HAP-1 (cell line): Measurements from ENCODE around the gene ATF6B.

Source experiments
- DNase-seq, 2 experiments: peaks; one replicate each; pipeline ENCODE4 v3.0.0-alpha.2; 2016 to 2020; ENCODE audit warnings: low spot score in 2 of 2
- H3K27me3 ChIP-seq: fragments of 250-450 bp; sonication (Bioruptor Pico); 2 replicates; pipeline ENCODE4 v1.5.1; 2020; ENCODE audit warnings: low read depth, mild to moderate bottlenecking, moderate library complexity
- H3K36me3 ChIP-seq: fragments of 250-450 bp; sonication (Bioruptor Pico); replicated peaks from 2 replicates; pipeline ENCODE4 v1.5.1; 2020; ENCODE audit warnings: mild to moderate bottlenecking
- H3K4me1 ChIP-seq: fragments of 250-450 bp; sonication (Bioruptor Pico); 2 replicates; pipeline ENCODE4 v1.5.1; 2020; ENCODE audit warnings: mild to moderate bottlenecking
- H3K4me3 ChIP-seq: fragments of 250-450 bp; sonication (Bioruptor Pico); 2 replicates; pipeline ENCODE4 v1.5.1; 2020; ENCODE audit warnings: mild to moderate bottlenecking, moderate library complexity
- H3K9me3 ChIP-seq: fragments of 250-450 bp; sonication (Bioruptor Pico); 2 replicates; pipeline ENCODE4 v1.5.1; 2020; ENCODE audit warnings: mild to moderate bottlenecking, moderate library complexity
- in situ Hi-C: fragments of 300-500 bp; cut with MboI; formaldehyde crosslinking; loops from 3 replicates; pipeline ENCODE4 v1.14.3; 2020; ENCODE audit warnings: low sequenced_read_pairs, inconsistent platforms, mixed read lengths

Gene ATF6B

DNA sequence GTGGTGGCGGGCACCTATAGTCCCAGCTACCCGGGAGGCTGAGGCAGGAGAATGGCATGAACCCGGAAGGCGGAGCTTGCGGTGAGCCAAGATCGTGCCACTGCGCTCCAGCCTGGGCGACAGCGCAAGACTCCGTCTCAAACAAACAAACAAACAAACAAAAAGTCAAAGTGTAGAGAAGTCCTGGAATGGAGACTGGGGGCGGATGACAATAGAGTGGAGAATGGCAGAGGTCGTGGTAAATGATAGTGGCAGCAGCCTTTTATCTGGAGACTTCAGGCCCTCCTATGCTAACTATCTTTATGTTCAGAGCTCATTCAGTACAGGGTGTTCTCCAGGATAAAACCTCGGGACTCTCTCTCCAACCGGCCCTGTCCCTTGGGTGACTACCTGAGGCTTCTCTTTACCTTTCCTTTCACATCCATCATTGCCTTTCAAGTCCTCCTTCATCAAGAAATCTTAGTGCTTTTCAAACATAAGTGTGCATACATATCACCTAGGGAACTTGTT is 3.4 kb upstream of the ATF6B start:
- H3K4me1 ChIP-seq = peaks cover 17% of the 10 kb centered on the region
- DNase-seq = no peak
- peaks cover 3% of the 10 kb centered on the region; the same call in 1 of the 2 replicates for H3K36me3 ChIP-seq
- H3K4me3 ChIP-seq = no peak overlapping the region
- in situ Hi-C loops = no loop called here
- H3K27me3 ChIP-seq = 0 out of 2 replicates have a peak, but pooled peaks cover 4% of the 10 kb centered on the region
- H3K9me3 ChIP-seq = no peaks in the 10 kb centered on the region

DNA sequence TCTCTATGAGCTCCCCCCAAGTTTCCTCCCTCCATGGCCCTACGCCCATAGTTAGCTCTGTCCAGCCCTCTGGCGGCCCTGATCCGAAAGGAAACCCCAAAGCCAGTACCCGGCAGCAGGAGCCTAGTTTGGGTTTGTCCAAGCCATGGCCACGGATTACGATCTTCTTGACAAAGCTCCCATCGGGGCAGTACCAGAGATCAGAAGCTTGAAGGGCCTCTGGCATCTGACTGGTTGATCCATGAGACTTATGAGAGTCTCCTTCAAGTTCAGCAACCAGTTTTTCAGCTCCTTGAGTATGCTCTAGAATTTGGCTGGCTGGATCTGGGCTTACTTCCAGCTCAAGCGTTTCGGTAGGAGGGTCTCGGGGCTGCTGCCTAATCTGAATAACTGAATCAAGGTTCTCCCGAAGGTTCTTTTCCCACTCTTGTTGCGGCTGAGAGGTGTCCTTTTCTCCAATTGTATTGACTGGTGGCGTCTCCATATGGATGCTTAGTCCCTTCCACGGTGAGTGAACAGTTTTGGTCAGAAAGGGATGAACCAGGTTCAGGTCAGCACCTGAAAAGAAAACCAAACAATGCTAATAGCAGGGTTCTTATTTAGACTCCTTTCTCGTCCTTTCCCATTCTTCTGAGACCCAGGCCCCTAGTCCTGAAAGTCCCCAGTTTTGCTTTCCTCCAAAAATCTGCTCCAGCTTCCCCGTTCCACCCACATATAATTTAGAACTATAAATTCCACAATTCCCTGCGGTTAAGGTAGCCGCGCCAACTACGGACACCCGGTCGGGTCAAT is 1.4 kb upstream of the ATF6B start:
- peaks cover 10% of the 10 kb centered on the region for H3K36me3 ChIP-seq
- H3K4me3 ChIP-seq = peak overlapping the region; percentile 59
- no peaks in the 10 kb centered on the region for H3K9me3 ChIP-seq
- in situ Hi-C loops = no loop called here
- DNase-seq = no peak
- no peaks in the 10 kb centered on the region for H3K27me3 ChIP-seq
- peaks cover 17% of the 10 kb centered on the region for H3K4me1 ChIP-seq

DNA sequence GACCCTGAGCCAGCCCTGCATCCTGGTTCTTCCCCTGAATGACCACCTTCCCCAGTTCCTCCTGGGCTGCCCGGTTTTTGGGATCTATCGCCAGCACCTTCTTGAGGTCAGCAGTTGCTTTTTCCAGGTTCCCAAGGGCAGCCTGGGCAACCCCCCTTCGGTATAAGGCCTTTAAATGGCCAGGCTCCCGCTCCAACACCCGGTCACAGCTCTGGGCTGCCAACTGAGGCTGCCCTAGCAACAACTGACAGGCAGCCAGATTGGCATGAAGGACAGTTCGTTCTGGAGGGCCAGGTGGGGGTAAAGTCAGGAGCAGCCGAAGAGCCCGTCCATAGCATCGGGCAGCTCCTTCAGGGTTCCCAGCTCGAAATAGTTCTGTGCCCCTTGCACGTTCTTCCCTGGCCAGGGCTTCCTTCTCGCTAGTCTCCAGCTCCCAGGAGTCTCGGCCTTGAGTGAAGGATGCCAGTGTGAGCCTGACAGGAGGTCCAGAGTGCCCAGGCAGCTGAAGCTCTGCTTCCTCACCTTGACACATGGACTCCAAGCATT is 778 bp upstream of the ATF6B start:
- Histone ChIP-seq H3K9me3 (no peaks in the 10 kb centered on the region), H3K36me3 (peaks cover 16% of the 10 kb centered on the region), H3K4me3 (peak overlapping the region; percentile 98; the same call in 1 of the 2 replicates), H3K27me3 (no peaks in the 10 kb centered on the region), H3K4me1 (peaks cover 17% of the 10 kb centered on the region)
- no peak for DNase-seq
- in situ Hi-C loops = no loop called here

DNA sequence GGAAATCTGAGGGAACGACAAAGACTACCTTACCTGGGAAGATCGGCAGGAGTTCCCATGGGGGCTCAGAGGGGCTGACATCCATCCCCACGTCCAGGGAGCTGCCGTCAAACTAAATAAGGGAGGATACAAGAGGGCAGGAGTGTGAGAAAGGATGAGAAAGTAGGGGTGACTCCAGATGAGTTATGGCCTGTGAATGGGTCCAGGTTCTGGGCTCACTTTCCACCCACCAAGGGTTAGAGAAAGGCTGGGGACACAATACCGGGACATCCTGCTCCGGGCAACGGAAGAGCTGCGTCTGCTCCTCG is 683 bp downstream of the ATF6B start:
- no peaks in the 10 kb centered on the region for H3K27me3 ChIP-seq
- H3K36me3 ChIP-seq = peaks cover 17% of the 10 kb centered on the region
- peaks cover 17% of the 10 kb centered on the region for H3K4me1 ChIP-seq
- no peak for DNase-seq
- H3K9me3 ChIP-seq = no peaks in the 10 kb centered on the region
- in situ Hi-C loops = no loop called here
- peak overlapping the region; percentile 98 for H3K4me3 ChIP-seq

DNA sequence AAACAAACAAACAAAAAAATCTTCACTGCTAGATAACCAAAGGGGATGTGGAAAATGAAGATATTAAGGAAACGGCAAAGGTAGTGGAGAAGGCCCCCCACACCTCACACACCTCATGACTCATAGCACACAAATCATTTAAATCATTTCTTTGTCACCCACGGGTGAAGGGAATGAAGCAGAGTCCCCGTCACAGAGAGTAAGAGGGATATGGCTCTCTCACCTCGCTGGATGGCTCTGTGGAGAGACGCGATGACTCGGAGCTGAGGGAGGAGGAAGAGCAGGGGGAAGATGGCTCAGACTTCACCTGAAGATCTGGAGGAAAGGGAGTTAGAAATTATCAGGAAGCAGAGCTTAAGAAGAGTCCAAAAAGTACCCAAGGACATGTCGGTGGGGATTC is 1.2 kb downstream of the ATF6B start:
- Histone ChIP-seq H3K4me1 (peaks cover 17% of the 10 kb centered on the region), H3K36me3 (peaks cover 20% of the 10 kb centered on the region), H3K27me3 (no peaks in the 10 kb centered on the region), H3K4me3 (peak overlapping the region; percentile 98), H3K9me3 (no peaks in the 10 kb centered on the region)
- DNase-seq = no peak
- in situ Hi-C loops = no loop called here

DNA sequence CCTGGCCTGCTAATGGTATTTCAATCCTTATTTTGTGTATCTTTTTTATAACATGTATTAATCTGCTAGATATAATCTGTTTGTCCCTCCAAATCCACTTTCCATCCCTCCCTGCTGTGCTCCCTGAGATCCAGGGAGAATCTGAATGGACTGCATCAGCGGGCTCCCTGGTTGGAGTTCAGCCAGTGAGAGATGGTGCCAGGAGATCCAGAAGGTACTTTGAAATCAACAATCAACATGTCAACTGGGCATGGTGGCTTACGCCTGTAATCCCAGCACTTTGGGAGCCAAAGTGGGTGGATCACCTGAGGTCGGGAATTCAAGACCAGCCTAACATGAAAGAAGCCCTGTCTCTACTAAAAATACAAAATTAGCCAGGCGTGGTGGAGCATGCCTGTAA is 4.4 kb downstream of the ATF6B start:
- Histone ChIP-seq H3K36me3 (peaks cover 38% of the 10 kb centered on the region), H3K27me3 (no peaks in the 10 kb centered on the region), H3K9me3 (no peaks in the 10 kb centered on the region), H3K4me3 (no peak overlapping the region), H3K4me1 (peaks cover 7% of the 10 kb centered on the region)
- in situ Hi-C loops = no loop called here
- no peak for DNase-seq

DNA sequence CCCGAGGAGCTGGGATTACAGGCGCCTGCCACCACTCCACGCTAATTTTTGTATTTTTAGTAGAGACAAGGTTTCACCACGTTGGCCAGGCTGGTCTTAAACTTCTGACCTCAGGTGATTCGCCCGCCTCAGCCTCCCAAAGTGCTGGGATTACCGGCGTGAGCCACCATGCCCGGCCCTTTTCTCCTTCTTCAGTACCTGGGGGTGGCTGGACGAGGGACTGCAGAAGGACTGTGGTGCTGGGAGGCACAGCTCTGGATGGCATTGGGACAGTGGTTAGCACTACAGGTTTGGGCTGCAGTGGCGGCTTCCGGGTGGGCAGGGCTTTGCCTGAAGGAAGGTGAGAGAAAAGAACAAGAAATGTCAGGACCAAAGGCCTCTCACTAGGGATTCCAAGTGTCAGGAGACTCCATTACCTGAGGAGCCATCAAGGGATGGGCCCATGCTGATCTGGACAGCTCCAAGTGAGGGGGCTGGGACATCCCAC is 7.4 kb downstream of the ATF6B start:
- Histone ChIP-seq H3K4me1 (no peaks in the 10 kb centered on the region), H3K36me3 (peaks cover 55% of the 10 kb centered on the region), H3K9me3 (no peaks in the 10 kb centered on the region), H3K4me3 (no peak overlapping the region), H3K27me3 (no peaks in the 10 kb centered on the region)
- no peak for DNase-seq
- in situ Hi-C loops = no loop called here

DNA sequence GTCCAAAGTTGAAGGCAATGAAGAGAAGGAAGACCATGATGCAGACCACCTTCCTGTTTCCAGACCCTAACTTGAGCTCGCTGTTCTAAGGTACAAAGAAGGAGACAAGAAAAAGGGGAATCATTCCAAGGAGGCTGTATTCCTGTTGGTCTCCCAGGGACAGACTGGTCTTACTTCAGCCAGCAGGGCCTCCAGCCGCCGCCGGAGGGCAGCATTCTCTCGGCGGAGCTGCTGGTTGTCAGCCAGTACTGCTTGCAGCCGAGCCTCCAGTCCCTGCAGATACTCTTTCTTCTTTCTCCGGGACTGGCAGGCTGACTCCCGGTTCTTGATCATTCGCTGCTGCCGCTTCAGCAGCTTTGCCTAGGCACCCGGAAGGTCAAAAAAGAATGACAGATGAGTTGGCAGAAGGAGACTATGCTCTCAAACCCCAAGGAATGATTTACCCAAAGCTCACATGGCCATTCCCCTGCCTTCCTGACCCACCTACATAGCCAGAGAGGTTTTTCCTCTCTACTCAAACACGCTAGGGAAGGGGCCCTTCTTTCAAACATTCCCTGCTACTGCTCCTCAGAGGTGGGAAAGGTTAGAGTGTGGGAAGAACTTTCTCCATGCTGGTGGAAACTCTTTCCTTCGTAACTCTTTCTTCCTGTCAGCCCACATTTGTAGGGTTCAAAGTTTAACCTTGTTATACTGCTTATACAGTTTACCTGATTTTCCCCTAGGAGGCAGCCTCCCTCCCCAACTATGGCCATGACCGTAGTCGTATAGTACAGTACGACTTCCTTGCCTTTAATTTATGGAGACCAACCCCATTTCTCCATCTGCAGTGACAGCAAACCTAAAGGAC is 9.0 kb downstream of the ATF6B start:
- H3K27me3 ChIP-seq = no peaks in the 10 kb centered on the region
- no peaks in the 10 kb centered on the region for H3K9me3 ChIP-seq
- H3K4me1 ChIP-seq = no peaks in the 10 kb centered on the region
- H3K36me3 ChIP-seq = peaks cover 48% of the 10 kb centered on the region
- no peak overlapping the region for H3K4me3 ChIP-seq
- DNase-seq = peak; percentile 70 to 85
- in situ Hi-C loops = no loop called here

DNA sequence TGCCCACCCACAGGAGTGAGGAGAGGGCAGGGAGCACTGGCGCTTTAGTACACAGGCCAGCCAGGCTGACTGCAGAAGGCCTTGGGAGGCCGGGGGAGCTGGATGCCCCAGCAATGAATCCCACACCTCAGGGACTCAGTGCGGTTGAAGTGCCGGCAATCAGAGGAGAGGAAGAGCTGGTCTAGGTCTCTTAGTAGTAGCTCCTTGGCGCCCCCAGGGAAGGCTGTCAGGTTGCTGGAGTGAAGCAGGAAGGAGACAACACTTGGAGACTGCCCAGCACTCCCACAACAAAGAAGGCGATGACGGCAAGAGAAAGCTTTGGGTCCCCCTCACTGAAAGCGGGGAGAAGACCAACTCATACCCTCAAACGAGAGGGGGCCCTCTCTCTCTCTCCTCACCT is 10.6 kb downstream of the ATF6B start:
- Histone ChIP-seq H3K36me3 (peaks cover 46% of the 10 kb centered on the region), H3K27me3 (no peaks in the 10 kb centered on the region), H3K4me1 (no peaks in the 10 kb centered on the region), H3K4me3 (no peak overlapping the region), H3K9me3 (no peaks in the 10 kb centered on the region)
- DNase-seq = no peak
- in situ Hi-C loops = no loop called here

DNA sequence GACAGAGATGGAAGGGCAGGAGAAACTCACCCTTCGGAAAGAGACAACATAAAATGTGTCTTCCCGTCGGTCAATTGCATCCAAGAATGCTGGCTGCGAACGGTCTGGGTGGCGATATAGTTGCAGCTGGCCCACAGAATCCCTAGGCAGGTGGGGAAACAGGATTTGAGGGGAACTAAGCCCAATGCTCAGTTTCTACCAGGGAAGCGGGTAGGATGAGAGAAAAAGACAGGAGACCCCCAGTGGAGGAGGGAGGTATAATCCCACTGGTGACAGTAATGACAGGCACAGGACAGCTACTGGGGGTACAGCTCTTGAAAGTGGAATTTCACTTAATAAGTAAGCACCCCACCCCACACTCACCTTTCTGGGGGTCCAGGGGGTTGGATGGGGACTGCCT is 11.4 kb downstream of the ATF6B start:
- Histone ChIP-seq H3K27me3 (no peaks in the 10 kb centered on the region), H3K9me3 (no peaks in the 10 kb centered on the region), H3K36me3 (peaks cover 42% of the 10 kb centered on the region), H3K4me1 (no peaks in the 10 kb centered on the region), H3K4me3 (no peak overlapping the region)
- DNase-seq = peak in 1 of 2 experiments; percentile 53
- in situ Hi-C loops = no loop called here

DNA sequence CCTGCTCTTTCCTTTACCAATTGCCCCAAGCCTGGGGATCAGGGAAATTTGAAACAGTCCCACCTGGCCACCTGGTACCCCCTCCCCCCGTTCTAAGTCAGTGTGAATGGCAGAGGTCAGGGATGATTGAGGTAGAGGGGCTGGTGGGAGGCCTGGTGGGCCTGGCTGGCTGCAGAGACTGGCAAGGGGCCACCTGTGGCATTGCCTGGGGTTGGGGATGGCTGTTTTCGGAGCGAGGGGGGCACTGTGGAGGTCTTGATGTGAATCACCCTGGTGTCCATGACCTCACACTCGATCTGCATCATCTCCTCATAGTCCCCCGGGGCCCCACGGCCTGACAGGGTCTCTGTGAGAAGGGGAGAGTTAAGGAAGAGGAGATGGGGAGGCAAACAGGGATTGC is 12.4 kb downstream of the ATF6B start:
- H3K9me3 ChIP-seq = no peaks in the 10 kb centered on the region
- H3K36me3 ChIP-seq = peaks cover 31% of the 10 kb centered on the region
- H3K4me1 ChIP-seq = no peaks in the 10 kb centered on the region
- no peak for DNase-seq
- H3K4me3 ChIP-seq = no peak overlapping the region
- in situ Hi-C loops = no loop called here
- no peaks in the 10 kb centered on the region for H3K27me3 ChIP-seq

DNA sequence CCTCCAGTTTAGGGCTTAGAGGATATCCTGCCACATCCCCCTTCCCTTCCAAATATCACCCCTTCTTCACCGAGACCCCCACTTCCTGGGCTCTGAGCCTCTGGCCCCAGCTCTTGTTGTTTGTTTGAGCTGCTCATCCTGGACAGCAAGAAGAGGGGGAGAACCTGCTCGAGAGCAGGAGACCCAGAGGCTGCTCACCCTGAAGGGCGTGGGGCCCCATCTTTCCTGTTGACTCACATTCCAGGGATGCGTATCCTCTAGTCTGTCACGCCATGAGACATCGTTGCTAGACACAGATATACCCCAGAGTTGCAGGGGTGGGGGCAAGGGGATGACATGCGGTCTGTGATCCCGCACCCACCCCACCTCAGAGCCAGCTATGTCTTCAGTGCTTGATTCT is 13.2 kb downstream of the ATF6B start:
- in situ Hi-C loops = no loop called here
- no peaks in the 10 kb centered on the region for H3K4me1 ChIP-seq

DNA sequence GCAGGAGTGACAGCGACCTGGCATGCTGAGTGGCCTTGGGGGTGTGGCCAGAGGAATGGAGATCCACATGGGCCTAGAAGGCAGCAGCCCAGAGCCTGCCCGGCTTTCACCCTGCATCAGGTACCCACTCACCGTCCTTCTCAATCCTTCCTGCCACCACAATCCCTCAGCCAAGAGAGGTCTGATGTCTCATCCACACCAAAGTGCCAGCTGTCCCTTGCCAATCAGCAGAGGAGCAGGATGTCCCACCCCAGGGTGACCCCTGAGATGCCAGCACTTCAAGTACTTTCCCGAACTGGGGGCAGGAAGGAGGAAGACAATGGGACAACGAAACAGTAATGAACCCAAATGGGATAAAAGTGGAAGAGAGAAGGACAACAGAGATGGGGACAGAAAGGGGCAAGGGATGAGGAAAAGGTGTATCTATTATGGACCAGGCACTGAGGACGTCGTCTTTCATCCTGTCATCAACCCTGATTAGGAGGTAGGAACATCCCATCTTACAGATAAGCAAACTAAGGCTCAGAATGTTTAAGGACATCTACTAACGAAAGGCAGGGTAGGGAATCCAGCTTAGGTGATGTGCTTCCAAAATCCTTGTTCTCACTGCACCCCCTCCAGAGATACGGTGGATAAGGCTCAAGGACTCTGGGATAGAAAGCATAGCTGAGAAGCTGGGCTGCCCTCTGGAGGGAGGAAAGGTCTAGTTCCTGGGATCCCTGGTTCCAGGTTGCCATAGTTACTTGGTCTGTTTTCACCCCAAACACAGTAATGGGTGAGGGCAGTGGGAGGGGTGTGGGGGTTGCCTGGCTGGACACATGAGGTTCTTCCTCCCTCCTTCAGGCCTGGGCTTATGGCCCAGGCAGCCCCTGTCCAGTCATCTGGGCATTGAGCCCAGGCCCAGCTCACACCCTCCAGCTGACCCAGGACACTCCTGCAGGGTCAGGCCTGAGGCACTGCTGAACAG is 14.4 kb downstream of the ATF6B start:
- Histone ChIP-seq H3K4me3 (no peak overlapping the region), H3K36me3 (peaks cover 25% of the 10 kb centered on the region), H3K27me3 (peaks cover 10% of the 10 kb centered on the region), H3K9me3 (no peaks in the 10 kb centered on the region), H3K4me1 (no peaks in the 10 kb centered on the region)
- peak in 1 of 2 experiments; percentile 50 for DNase-seq
- in situ Hi-C loops = no loop called here

More for the DNA sequence above, 13.2 kb downstream of the ATF6B start:
- Histone ChIP-seq H3K27me3 (peaks cover 4% of the 10 kb centered on the region; the same call in 1 of the 2 replicates), H3K36me3 (peaks cover 29% of the 10 kb centered on the region), H3K9me3 (no peaks in the 10 kb centered on the region), H3K4me3 (no peak overlapping the region)
- DNase-seq = no peak
